Measurements from ENCODE around the gene PPP1R36.

GRCh38 chr14:64604001-64604400 is 54.2 kb downstream of the PPP1R36 start:
- no peak for TF ChIP-seq POLR2A (IDR thresholded peaks at IDR 0.05)
- TF ChIP-seq, protein P1, sequence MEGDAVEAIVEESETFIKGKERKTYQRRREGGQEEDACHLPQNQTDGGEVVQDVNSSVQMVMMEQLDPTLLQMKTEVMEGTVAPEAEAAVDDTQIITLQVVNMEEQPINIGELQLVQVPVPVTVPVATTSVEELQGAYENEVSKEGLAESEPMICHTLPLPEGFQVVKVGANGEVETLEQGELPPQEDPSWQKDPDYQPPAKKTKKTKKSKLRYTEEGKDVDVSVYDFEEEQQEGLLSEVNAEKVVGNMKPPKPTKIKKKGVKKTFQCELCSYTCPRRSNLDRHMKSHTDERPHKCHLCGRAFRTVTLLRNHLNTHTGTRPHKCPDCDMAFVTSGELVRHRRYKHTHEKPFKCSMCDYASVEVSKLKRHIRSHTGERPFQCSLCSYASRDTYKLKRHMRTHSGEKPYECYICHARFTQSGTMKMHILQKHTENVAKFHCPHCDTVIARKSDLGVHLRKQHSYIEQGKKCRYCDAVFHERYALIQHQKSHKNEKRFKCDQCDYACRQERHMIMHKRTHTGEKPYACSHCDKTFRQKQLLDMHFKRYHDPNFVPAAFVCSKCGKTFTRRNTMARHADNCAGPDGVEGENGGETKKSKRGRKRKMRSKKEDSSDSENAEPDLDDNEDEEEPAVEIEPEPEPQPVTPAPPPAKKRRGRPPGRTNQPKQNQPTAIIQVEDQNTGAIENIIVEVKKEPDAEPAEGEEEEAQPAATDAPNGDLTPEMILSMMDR (IDR thresholded peaks at IDR 0.05 in 4 of 5, conservative IDR thresholded peaks at IDR 0.05 in 1 of 5), result no peak

Data from gastrocnemius medialis (tissue), 4 donors.